ENCODE data around the gene DOCK4.

GRCh38 chr7:111914291-111914690 is 291.9 kb downstream of the DOCK4 start:
- TF ChIP-seq EZH2 (IDR thresholded peaks at IDR 0.05; ENCODE audit: insufficient read depth, poor library complexity, severe bottlenecking), result no peak
- TF ChIP-seq EZH2phosphoT487 (IDR thresholded peaks at IDR 0.05; ENCODE audit: insufficient read depth, low read depth), result no peak
